ENCODE data around the gene FARP1.

FARP1 gene

DNA sequence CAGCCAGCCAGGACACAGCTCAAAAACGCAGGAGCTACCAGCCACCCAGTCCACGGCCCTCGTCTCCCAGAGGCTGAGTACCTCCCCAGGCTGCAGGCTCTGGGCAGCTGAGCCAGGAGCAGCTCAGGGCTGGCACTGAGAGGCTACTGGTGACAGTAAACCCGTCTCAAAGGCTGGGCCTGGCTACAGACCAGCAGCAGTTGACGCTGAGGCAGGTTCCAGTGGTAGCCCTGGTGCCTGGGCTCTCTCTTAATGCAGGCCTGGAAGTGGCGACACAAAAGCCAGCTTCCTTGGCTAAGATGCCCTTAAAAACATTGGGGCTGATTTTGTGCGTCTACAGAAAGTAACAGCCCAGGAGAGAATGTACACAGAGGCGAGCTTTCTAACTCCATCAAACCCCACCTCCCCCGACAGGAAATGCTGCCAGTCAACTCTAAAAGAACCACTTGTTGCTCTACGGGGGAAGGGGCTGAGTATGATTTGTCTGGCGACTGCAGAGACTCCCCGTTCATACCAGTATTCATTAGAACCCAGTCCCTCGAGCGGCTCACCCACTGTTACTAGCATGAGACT lies 307.7 kb downstream of the FARP1 start:
- DNase-seq = no peak

DNA sequence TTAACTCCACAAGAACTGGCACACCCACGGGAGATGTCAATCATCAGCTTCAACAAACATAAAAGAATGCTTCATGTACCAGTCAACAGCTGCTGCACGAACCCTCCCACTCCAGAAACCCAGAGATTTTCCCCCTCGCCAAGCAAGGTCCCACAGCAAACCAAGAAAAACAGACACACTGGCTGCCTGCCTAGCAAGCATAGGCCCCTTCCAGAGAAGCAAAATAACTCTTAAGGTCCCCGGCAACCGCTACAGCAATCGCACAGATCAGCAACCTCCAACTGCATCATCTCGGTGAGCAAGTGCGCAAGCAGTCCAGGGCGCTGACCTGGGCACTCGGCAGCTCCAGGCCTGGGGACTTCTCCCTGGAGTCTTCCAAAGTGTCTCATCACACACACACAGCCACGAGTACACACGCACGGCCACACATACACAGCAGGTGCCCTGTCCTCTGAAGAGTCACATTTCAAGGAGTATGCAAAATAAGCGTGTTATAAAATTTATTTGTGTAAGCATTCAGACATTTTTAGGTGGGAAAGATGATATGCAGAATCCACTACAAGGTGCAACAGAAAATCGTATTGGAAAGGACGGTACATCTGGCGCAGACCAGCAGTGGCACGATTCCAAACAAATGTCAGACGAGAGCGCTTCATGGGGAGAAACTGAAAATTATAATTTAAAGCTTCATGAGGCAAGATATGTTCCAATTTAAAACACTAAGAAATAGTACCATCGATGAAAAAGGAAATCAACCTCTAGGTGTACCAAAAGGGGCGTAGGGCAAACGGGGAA lies 309.0 kb downstream of the FARP1 start:
- no peak for DNase-seq

DNA sequence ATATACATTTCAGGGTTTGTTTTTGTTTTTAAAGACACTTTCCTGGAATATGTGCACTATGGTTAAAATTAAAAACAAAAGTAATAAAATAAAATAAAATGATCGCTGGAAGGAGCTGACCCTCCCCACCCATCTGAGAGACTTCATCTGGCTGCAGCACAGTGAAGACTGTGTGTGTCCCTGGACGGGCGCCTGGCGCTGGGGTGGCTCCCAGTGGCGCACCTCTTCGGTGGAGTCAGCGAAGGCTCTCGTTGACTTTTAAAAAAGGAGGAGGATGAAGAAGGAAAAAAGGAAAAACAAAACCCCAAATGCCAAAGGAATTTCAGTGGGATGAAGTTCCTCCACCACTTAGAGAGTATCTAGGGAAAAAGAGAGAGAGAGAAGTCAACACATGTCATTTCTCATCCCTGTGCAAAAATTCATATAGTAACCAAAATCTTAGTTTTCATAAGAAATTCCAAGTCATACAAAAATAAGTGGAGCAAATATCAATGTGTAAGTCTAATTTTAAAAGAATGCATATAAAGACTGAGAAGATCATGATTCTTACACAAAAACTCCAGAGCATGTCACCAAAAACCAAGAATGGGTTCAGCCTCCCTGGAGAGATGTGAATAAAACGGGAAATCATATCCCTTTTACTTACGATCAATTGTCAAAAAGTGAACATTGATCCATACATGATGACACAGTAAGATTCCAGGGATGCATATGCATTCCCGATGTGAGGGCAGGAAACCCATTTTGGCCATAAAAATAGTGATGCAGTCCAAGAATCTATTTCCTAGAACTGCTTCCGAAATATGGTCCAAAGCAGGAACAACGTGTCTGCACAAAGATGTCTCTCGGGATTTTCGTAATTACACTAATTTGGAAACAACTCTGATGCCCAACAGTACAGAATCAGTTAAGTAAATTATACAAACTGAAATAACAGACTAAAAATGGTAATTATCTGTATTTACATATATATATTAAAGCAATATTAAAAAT lies 310.3 kb downstream of the FARP1 start:
- DNase-seq = no peak

DNA sequence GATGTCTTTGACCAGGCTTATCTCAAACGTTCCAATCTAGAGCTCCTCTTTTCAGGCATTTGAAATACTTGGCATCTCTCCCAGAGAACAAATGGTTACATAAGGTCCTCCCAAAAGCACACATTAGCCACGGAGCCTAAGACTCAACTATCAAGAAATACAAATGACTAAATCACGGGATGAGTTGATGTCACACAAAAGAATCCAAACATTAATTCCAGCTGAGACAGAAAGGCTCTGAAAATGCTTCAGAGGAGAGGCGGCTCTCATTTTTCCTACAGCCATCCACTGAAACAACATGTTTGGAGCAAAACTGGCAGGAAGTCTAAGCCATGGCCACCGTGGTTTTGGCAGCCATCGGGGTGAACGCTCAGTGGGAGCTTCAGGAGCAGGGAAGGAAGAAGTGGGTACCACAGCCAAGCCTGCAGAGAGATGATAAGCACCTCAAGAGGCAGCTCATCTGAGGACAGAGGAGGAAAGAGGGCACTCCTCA lies 311.5 kb downstream of the FARP1 start:
- DNase-seq = no peak

GRCh38 chr13:98456413-98456845 lies 313.5 kb downstream of the FARP1 start:
- no peak for DNase-seq

- DNase-seq = no peak
Observed at GRCh38 chr13:98457053-98457452, 314.2 kb downstream of the FARP1 start.

DNA sequence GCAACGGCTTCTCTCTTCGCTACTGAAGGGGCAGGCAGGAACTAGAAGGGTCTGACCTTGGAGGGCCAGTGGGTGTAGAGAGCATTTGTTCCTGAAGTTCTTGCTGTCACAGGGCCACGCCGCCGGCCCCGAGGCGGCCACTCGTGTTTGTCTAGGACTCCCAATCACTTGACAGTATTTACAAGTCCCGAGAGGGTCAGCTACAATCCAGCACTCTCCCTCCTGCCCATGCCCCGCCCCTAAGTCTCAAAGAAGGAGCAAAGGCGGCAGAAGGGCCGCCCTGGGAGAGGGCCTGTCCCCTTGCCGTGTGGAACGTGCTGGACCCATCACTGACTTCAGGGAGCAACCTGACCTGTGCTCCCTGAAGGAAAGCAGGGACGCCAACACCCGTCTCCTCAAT lies 315.5 kb downstream of the FARP1 start:
- DNase-seq = no peak

DNA sequence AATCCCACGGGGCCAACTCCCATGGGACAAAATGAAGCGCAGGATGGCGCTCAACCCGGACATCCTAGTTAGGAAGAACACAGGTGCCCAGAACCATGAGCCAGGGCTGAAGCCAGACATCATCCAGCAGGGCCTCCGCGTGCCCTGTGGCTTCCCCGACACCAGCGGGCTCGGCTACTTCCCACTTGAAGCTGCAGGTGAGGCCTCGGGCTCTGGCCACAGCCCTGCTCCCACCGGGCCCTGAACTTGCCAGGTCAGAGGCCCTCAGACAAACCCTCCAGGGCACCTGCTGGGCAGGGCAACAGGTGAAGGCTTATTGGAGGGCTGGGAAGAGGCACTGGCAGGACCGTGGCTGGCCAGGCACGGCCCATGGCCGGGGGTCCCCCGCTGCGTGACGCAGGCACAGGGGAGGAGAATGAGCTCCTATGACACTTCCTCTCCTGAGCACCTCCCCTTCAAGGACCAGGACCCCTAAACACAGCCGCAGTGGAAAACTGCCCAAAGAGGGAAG lies 316.3 kb downstream of the FARP1 start:
- DNase-seq = no peak

- no peak for DNase-seq
Observed at GRCh38 chr13:98459721-98460370, 317.0 kb downstream of the FARP1 start.

DNA sequence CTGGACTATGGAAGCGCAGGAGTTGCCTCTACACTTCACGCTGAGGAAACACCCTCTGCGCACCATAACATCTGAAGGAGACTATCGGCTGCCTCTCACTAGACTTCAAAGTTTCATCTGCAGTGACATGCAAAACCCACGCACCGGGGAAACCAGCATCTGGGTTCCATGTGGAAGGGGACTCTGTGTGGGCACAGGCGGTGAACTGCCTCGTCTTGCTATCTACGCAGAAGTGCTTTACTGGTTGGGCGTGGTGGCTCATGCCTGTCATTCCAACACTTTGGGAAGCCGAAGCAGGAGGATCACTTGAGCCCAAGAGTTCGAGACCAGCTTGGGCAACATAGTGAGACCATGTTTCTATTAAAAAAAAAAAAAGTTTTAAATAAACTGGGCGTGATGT lies 317.6 kb downstream of the FARP1 start:
- DNase-seq = no peak

GRCh38 chr13:98461486-98462240 lies 318.8 kb downstream of the FARP1 start:
- no peak for DNase-seq

DNA sequence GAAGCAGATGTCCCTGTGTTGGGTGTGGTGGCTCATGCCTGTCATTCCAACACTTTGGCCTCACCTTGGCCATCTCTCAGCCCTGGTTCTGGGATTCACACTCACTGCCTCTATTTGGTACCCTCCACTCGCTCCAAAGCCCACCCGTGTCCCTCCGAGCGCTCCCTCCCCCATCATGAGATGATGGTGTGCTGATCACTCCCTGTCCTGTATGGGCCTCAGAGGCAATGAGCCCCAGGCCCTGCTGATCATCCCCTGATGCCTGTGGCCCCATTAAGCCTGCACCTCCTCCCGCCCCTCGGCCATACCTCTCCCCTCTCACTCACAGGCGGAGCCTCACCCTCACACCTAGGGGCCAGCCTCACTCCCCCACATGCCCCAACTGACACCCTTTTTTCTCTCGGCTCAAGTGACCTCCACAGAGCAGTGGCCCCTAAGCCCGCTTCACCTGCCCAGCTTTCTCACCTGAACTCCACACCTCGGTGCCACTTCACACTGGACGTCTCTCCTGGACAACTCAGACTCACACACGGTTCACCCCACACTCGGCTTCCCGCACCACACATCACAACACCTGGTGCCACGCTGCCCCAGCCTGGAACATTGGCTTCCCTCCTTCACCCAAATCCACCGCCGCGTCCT lies 319.5 kb downstream of the FARP1 start:
- DNase-seq = no peak

DNA sequence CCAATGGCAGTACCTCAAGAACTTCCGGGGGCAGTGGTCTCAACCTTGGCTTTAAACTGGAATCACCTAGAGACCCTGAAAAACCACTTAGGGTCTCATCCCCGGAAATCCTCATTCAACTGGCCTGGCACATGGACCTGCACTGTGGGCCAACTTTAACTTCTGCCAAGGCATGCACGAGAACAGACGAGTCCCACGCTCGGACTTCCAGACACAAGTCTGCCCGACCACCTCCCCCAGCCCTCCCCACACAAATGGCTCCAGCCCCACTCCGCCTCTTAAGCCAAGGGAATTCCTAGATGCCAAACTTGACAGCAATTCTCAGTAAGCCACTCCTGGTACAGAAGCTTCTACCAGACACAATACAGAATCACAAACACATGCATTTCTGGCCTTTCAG lies 320.1 kb downstream of the FARP1 start:
- no peak for DNase-seq

DNA sequence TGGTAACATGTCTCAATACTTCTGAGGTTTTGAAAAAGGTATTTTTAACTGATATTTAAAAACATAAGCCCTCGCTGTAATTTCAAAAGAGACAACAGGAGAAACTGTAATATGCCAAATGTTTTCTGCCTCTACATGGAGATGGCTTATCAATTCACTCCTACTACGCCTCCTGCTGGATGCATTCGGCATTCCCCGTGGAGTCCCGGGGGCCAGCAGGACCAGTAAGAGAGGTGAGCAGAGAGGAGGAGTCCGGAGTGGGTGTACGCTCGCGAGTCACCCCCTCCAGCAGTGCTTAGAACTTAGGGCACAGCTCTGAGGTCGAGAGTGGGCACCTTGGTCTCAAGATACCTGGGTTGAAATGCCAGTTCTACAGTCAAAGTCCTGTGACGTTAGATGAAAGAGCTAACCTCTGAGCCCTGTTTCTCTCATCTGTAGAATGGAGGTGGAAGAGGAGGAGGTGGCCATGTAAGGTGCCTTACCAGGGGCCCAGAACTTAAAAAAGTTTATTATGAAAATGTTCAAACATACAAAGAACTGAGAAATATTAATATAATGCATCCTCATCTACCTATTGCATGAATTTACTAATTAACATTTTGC lies 323.8 kb downstream of the FARP1 start:
- peak; percentile 17 to 20 for DNase-seq

GRCh38 chr13:98467263-98467985 lies 324.5 kb downstream of the FARP1 start:
- DNase-seq = no peak

GRCh38 chr13:98468361-98468760 lies 325.5 kb downstream of the FARP1 start:
- DNase-seq = no peak

DNA sequence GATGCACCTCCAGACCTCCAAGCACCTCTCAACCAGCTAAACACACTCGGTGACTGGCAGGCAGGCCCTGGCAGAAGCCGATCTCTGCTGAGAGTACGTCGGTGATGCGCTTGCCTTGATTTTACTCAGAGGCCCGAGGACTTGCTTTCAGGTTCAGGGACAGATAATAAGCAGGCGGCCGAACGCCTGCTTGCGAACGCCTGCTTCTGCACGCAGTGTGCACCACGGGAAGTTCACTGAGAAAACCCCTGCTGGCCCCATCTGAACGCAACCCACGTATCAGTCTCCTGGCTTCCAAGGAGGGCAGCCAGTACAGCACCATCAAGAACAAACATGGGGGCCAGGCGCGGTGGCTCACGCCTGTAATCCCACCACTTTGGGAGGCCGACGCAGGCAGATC lies 326.0 kb downstream of the FARP1 start:
- no peak for DNase-seq

- no peak for DNase-seq
Observed at GRCh38 chr13:98470920-98471319, 328.0 kb downstream of the FARP1 start.

GRCh38 chr13:98471934-98472333 lies 329.0 kb downstream of the FARP1 start:
- DNase-seq = no peak

- no peak for DNase-seq
Observed at GRCh38 chr13:98473135-98473787, 330.4 kb downstream of the FARP1 start.
